Spinal cord (tissue), 10 donors: ENCODE data around the gene SMYD3. TPM values are rescaled to one million over a fixed set of nuclear protein-coding genes. Genes with fewer than 3 reads are reported as not detected.

Experiments
- DNase-seq, 6 donors: peaks; one replicate each; pipeline versions ENCODE4 v3.0.0 to v3.0.0-alpha.2; 2013 to 2015; ENCODE audit warnings: low spot score in 6 of 6, low read depth in 4 of 6
- H3K27ac ChIP-seq: one replicate; pipeline ENCODE4 v1.5.1; 2013; ENCODE audit warnings: low read depth, low read length, control low read depth
- H3K27me3 ChIP-seq: one replicate; pipeline ENCODE4 v1.6.1; 2013; ENCODE audit warnings: low read length; ENCODE audit not compliant: control insufficient read depth, insufficient read depth
- H3K36me3 ChIP-seq: one replicate; pipeline ENCODE4 v1.6.1; 2013; ENCODE audit warnings: low read length; ENCODE audit not compliant: control insufficient read depth, insufficient read depth
- H3K4me1 ChIP-seq: one replicate; pipeline ENCODE4 v1.6.1; 2013; ENCODE audit warnings: low read length; ENCODE audit not compliant: control insufficient read depth, insufficient read depth
- H3K4me3 ChIP-seq: one replicate; pipeline ENCODE4 v1.5.1; 2013; ENCODE audit warnings: low read depth, low read length, control low read depth
- H3K9me3 ChIP-seq: one replicate; pipeline ENCODE4 v1.6.1; 2013; ENCODE audit warnings: low read length; ENCODE audit not compliant: control insufficient read depth, insufficient read depth
- WGBS: methylation state at CpG from one replicate; pipeline ENCODE4 v1.1.5; 2013; ENCODE audit warnings: missing lambda C conversion rate; ENCODE audit not compliant: insufficient coverage; 5-methylcytosine and 5-hydroxymethylcytosine counted together
- polyA plus RNA-seq, 2 donors: library from polyadenylated mRNA; unstranded; fragments of 120-200 nt; gene quantifications; one replicate each; pipeline ENCODE4 v1.2.1, GENCODE V29; 2013; ENCODE audit not compliant: insufficient read length in 2 of 2
- total RNA-seq, 2 donors: library from RNA; depleted of rRNA in 1 of 2; stranded (reverse); fragments of 120-200 nt in 1 of 2; fragments of >200 nt in 1 of 2; gene quantifications; one replicate each; pipeline versions ENCODE4 v1.2.3 to v1.2.4, GENCODE V29; 2013 to 2014
- donor health status: healthy.

SMYD3 gene
- total and polyA plus RNA-seq, 4 donors, result 37.5 to 54.4 (median 49.4) TPM

GRCh38 chr1:246138781-246139180, 368.3 kb downstream of the SMYD3 start:
- no peaks in the 10 kb centered on the region for H3K36me3 ChIP-seq
- no peaks in the 10 kb centered on the region for H3K9me3 ChIP-seq
- no peak for DNase-seq
- no CpG with 5 or more reads among the region's 2 CpGs for WGBS
- no peak overlapping the region for H3K4me3 ChIP-seq
- H3K27ac ChIP-seq, result no peak overlapping the region
- H3K27me3 ChIP-seq, result no peaks in the 10 kb centered on the region
- H3K4me1 ChIP-seq, result no peaks in the 10 kb centered on the region

- no peaks in the 10 kb centered on the region for H3K27me3 ChIP-seq
- DNase-seq, result no peak
- H3K4me1 ChIP-seq, result no peaks in the 10 kb centered on the region
- H3K9me3 ChIP-seq, result no peaks in the 10 kb centered on the region
- no peak overlapping the region for H3K4me3 ChIP-seq
- H3K36me3 ChIP-seq, result no peaks in the 10 kb centered on the region
- no peak overlapping the region for H3K27ac ChIP-seq
These were observed 370.6 kb downstream of the SMYD3 start for GRCh38 chr1:246136477-246136876.

- Histone ChIP-seq H3K9me3 (no peaks in the 10 kb centered on the region), H3K27ac (no peak overlapping the region), H3K36me3 (no peaks in the 10 kb centered on the region), H3K4me3 (no peak overlapping the region), H3K4me1 (no peaks in the 10 kb centered on the region), H3K27me3 (no peaks in the 10 kb centered on the region)
- WGBS, result no CpG with 5 or more reads among the region's 1 CpG
- DNase-seq, result no peak
These were observed 372.3 kb downstream of the SMYD3 start for GRCh38 chr1:246134789-246135188.

- Histone ChIP-seq H3K36me3 (no peaks in the 10 kb centered on the region), H3K4me1 (no peaks in the 10 kb centered on the region), H3K9me3 (no peaks in the 10 kb centered on the region), H3K27ac (no peak overlapping the region), H3K27me3 (no peaks in the 10 kb centered on the region), H3K4me3 (no peak overlapping the region)
- WGBS, result no CpG with 5 or more reads among the region's 1 CpG
- no peak for DNase-seq
These were observed 376.0 kb downstream of the SMYD3 start for GRCh38 chr1:246131095-246131494.

GRCh38 chr1:246128494-246129069, 378.5 kb downstream of the SMYD3 start:
- Histone ChIP-seq H3K27me3 (no peaks in the 10 kb centered on the region), H3K4me3 (no peak overlapping the region), H3K9me3 (no peaks in the 10 kb centered on the region), H3K27ac (no peak overlapping the region), H3K4me1 (no peaks in the 10 kb centered on the region), H3K36me3 (no peaks in the 10 kb centered on the region)
- WGBS, result 98% methylated on average over 7 of the region's 9 CpGs
- no peak for DNase-seq

GRCh38 chr1:246126580-246126979, 380.5 kb downstream of the SMYD3 start:
- Histone ChIP-seq H3K27me3 (no peaks in the 10 kb centered on the region), H3K27ac (no peak overlapping the region), H3K36me3 (no peaks in the 10 kb centered on the region), H3K4me3 (no peak overlapping the region), H3K4me1 (no peaks in the 10 kb centered on the region), H3K9me3 (no peaks in the 10 kb centered on the region)
- no peak for DNase-seq

- no peaks in the 10 kb centered on the region for H3K27me3 ChIP-seq
- no peak overlapping the region for H3K4me3 ChIP-seq
- H3K27ac ChIP-seq, result no peak overlapping the region
- 100% methylated on average over 2 of the region's 3 CpGs for WGBS
- H3K9me3 ChIP-seq, result no peaks in the 10 kb centered on the region
- no peaks in the 10 kb centered on the region for H3K4me1 ChIP-seq
- DNase-seq, result no peak
- no peaks in the 10 kb centered on the region for H3K36me3 ChIP-seq
These were observed 385.0 kb downstream of the SMYD3 start for GRCh38 chr1:246122071-246122470.

GRCh38 chr1:246121533-246121932, 385.5 kb downstream of the SMYD3 start:
- Histone ChIP-seq H3K4me1 (no peaks in the 10 kb centered on the region), H3K9me3 (no peaks in the 10 kb centered on the region), H3K4me3 (no peak overlapping the region), H3K27ac (no peak overlapping the region), H3K27me3 (no peaks in the 10 kb centered on the region), H3K36me3 (no peaks in the 10 kb centered on the region)
- no peak for DNase-seq
- WGBS, result no CpG with 5 or more reads among the region's 4 CpGs

GRCh38 chr1:246117066-246117791, 389.9 kb downstream of the SMYD3 start:
- H3K27me3 ChIP-seq, result no peaks in the 10 kb centered on the region
- H3K4me1 ChIP-seq, result peaks cover 3% of the 10 kb centered on the region
- H3K4me3 ChIP-seq, result no peak overlapping the region
- 54% methylated on average over 5 of the region's 10 CpGs for WGBS
- no peak overlapping the region for H3K27ac ChIP-seq
- peak; percentile 21 to 88 (median 44) for DNase-seq
- no peaks in the 10 kb centered on the region for H3K9me3 ChIP-seq
- H3K36me3 ChIP-seq, result no peaks in the 10 kb centered on the region

GRCh38 chr1:246114369-246114768, 392.7 kb downstream of the SMYD3 start:
- H3K4me1 ChIP-seq, result peaks cover 6% of the 10 kb centered on the region
- WGBS, result 78% methylated on average over 6 of the region's 9 CpGs

More at GRCh38 chr1:246114369-246114768, 392.7 kb downstream of the SMYD3 start:
- DNase-seq, result no peak
- no peak overlapping the region for H3K4me3 ChIP-seq
- no peak overlapping the region for H3K27ac ChIP-seq
- no peaks in the 10 kb centered on the region for H3K9me3 ChIP-seq
- H3K36me3 ChIP-seq, result no peaks in the 10 kb centered on the region
- no peaks in the 10 kb centered on the region for H3K27me3 ChIP-seq
